ENCODE results near the gene DBNDD2.

DBNDD2 gene

GRCh38 chr20:45440424-45440823 lies 32.3 kb downstream of the DBNDD2 start:
- Histone ChIP-seq H3K36me3 (ENCODE audit: control insufficient read depth, low read length) (no peaks in the 10 kb centered on the region), H3F3A (ENCODE audit: control insufficient read depth, insufficient read depth) (no peaks in the 10 kb centered on the region; the same call in 1 of the 2 replicates), H3K27ac (ENCODE audit: low read depth, low read length) (no peak overlapping the region), H3K79me2 (ENCODE audit: control insufficient read depth, low read length) (no peaks in the 10 kb centered on the region), H3K27me3 (ENCODE audit: control insufficient read depth, low read length) (peaks cover 7% of the 10 kb centered on the region; the same call in 1 of the 2 replicates), H3K4me1 (ENCODE audit: control insufficient read depth, low read length) (peaks cover 17% of the 10 kb centered on the region), H3K9me3 (ENCODE audit: control insufficient read depth, insufficient read depth, low read length) (no peaks in the 10 kb centered on the region), H3K4me2 (ENCODE audit: low read length) (no peak overlapping the region), H4K20me1 (ENCODE audit: control insufficient read depth, insufficient read depth, low read depth, low read length) (no peaks in the 10 kb centered on the region), H3K4me3 (ENCODE audit: low read length) (no peak overlapping the region), H3K9me2 (replicated peaks; ENCODE audit: control insufficient read depth, low read length) (no peaks in the 10 kb centered on the region)
- TF ChIP-seq CTCF (IDR thresholded peaks at IDR 0.05; ENCODE audit: low read depth, low read length, poor library complexity, severe bottlenecking) (no peak), EZH2phosphoT487 (IDR thresholded peaks at IDR 0.05; ENCODE audit: borderline replicate concordance, low read length) (no peak)

GRCh38 chr20:45440891-45441685 lies 33.0 kb downstream of the DBNDD2 start:
- Histone ChIP-seq H3K9me2 (replicated peaks; ENCODE audit: control insufficient read depth, low read length) (no peaks in the 10 kb centered on the region), H3K79me2 (ENCODE audit: control insufficient read depth, low read length) (no peaks in the 10 kb centered on the region), H3K9me3 (ENCODE audit: control insufficient read depth, insufficient read depth, low read length) (no peaks in the 10 kb centered on the region), H3K4me1 (ENCODE audit: control insufficient read depth, low read length) (peaks cover 11% of the 10 kb centered on the region), H3K4me3 (ENCODE audit: low read length) (no peak overlapping the region), H3K4me2 (ENCODE audit: low read length) (no peak overlapping the region), H3K36me3 (ENCODE audit: control insufficient read depth, low read length) (no peaks in the 10 kb centered on the region), H4K20me1 (ENCODE audit: control insufficient read depth, insufficient read depth, low read depth, low read length) (no peaks in the 10 kb centered on the region), H3F3A (ENCODE audit: control insufficient read depth, insufficient read depth) (no peaks in the 10 kb centered on the region; the same call in 1 of the 2 replicates), H3K27ac (ENCODE audit: low read depth, low read length) (no peak overlapping the region), H3K27me3 (ENCODE audit: control insufficient read depth, low read length) (peaks cover 10% of the 10 kb centered on the region; the same call in 1 of the 2 replicates)
- TF ChIP-seq CTCF (IDR thresholded peaks at IDR 0.05; ENCODE audit: low read depth, low read length, poor library complexity, severe bottlenecking) (no peak), EZH2phosphoT487 (IDR thresholded peaks at IDR 0.05; ENCODE audit: borderline replicate concordance, low read length) (no peak)

- no peaks in the 10 kb centered on the region for H3K36me3 ChIP-seq (ENCODE audit: control insufficient read depth, low read length)
- no peak overlapping the region for H3K4me3 ChIP-seq (ENCODE audit: low read length)
- H3K4me1 ChIP-seq (ENCODE audit: control insufficient read depth, low read length) = peaks cover 4% of the 10 kb centered on the region
- H3F3A ChIP-seq (ENCODE audit: control insufficient read depth, insufficient read depth) = no peaks in the 10 kb centered on the region; the same call in 1 of the 2 replicates
- H4K20me1 ChIP-seq (ENCODE audit: control insufficient read depth, insufficient read depth, low read depth, low read length) = no peaks in the 10 kb centered on the region
- no peaks in the 10 kb centered on the region for H3K79me2 ChIP-seq (ENCODE audit: control insufficient read depth, low read length)
- H3K27ac ChIP-seq (ENCODE audit: low read depth, low read length) = no peak overlapping the region
- no peak for TF ChIP-seq CTCF (IDR thresholded peaks at IDR 0.05; ENCODE audit: low read depth, low read length, poor library complexity, severe bottlenecking)
- no peak for TF ChIP-seq EZH2phosphoT487 (IDR thresholded peaks at IDR 0.05; ENCODE audit: borderline replicate concordance, low read length)
- no peaks in the 10 kb centered on the region for H3K9me2 ChIP-seq (replicated peaks; ENCODE audit: control insufficient read depth, low read length)
- no peak overlapping the region for H3K4me2 ChIP-seq (ENCODE audit: low read length)
- no peaks in the 10 kb centered on the region for H3K9me3 ChIP-seq (ENCODE audit: control insufficient read depth, insufficient read depth, low read length)
- H3K27me3 ChIP-seq (ENCODE audit: control insufficient read depth, low read length) = peaks cover 15% of the 10 kb centered on the region; the same call in 1 of the 2 replicates
These were observed 33.7 kb downstream of the DBNDD2 start for GRCh38 chr20:45441746-45442145.

All from DOHH2 (cell line).